ENCODE results near the gene LRRFIP2.

DNA sequence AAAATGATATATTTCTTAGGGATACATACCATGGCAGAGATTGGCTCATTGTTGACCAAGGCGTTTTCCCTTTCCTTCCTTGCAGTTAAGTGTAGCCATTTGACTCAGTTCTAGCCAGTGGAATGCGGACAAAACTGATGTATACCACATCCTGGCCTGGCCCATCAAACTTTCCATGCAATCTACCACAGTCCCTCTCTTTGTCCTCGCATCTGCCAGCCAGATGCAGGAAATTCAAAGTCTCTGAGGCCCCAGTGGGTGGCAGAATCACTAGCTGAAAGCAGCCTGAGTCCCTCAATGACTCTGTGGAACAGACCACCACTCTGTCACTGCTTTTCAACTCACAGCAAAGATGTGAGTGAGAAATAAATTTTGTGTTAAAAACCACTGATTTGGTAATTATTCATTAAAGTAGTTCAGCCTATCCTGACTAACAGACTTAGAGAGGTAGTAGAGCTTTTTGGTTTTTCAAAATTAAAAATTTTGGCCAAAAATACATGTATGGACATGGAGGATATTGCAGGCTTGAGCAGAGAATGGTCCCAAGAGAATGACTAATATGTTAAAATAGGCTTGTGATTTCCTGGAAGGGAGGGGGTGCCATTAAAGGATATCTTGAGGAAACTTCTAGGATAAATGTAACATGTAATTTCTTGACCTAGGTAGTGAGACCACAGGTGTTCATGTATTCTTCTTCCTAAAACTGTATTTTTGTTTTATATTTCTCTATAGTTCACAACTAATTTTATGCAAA, 10.9 kb downstream of the LRRFIP2 start:
- TF ChIP-seq, protein P1, sequence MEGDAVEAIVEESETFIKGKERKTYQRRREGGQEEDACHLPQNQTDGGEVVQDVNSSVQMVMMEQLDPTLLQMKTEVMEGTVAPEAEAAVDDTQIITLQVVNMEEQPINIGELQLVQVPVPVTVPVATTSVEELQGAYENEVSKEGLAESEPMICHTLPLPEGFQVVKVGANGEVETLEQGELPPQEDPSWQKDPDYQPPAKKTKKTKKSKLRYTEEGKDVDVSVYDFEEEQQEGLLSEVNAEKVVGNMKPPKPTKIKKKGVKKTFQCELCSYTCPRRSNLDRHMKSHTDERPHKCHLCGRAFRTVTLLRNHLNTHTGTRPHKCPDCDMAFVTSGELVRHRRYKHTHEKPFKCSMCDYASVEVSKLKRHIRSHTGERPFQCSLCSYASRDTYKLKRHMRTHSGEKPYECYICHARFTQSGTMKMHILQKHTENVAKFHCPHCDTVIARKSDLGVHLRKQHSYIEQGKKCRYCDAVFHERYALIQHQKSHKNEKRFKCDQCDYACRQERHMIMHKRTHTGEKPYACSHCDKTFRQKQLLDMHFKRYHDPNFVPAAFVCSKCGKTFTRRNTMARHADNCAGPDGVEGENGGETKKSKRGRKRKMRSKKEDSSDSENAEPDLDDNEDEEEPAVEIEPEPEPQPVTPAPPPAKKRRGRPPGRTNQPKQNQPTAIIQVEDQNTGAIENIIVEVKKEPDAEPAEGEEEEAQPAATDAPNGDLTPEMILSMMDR (conservative IDR thresholded peaks at IDR 0.05; ENCODE audit: low read depth, low read length), result no peak
- no peak for TF ChIP-seq EZH2 (IDR thresholded peaks at IDR 0.05; ENCODE audit: borderline replicate concordance, low read depth, low read length, poor library complexity, severe bottlenecking)
